ENCODE measurements around the gene AKR1C3.
"Not testable (repeated sequence)": the region's sequence is repeated elsewhere in the genome, so short reads cannot be mapped to it uniquely, and the experiment has no call there.

AKR1C3 gene

DNA sequence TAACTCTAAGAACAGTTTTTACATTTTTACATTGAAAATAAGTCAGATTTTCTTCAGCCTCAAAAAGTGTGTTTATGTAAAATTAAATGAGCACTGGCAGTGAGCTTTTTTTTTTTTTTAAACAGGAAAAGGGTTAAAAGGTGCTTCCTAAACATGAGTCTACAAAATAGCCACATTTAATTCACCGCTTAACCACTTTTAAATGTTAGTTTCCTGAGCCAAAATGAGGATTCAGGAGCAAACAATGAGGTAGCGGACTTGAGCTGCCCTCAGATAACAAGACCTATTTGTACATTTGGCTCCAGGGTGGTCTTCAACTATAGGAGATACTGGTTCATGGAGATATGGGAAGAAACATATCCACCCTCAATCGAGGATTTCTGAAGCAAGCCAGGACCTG lies 22.8 kb downstream of the AKR1C3 start:
- no peak for TF ChIP-seq CTCF (IDR thresholded peaks at IDR 0.05; ENCODE audit: control extremely low read depth, extremely low read depth, low read depth, missing control alignments)
- POLR2A ChIA-PET, result no interaction called here
- CTCF ChIA-PET, result no interaction called here
- no peak for DNase-seq (ENCODE audit: extremely low spot score)

GRCh38 chr10:5119997-5120396 lies 25.8 kb downstream of the AKR1C3 start:
- CTCF ChIA-PET; POLR2A ChIA-PET; DNase-seq (ENCODE audit: extremely low spot score): not testable (repeated sequence)

- no peak for DNase-seq (ENCODE audit: extremely low spot score)
- POLR2A ChIA-PET, result no interaction called here
- TF ChIP-seq CTCF (IDR thresholded peaks at IDR 0.05; ENCODE audit: control extremely low read depth, extremely low read depth, low read depth, missing control alignments), result no peak
- CTCF ChIA-PET, result no interaction called here
Observed at GRCh38 chr10:5123886-5124285, 29.7 kb downstream of the AKR1C3 start.

DNA sequence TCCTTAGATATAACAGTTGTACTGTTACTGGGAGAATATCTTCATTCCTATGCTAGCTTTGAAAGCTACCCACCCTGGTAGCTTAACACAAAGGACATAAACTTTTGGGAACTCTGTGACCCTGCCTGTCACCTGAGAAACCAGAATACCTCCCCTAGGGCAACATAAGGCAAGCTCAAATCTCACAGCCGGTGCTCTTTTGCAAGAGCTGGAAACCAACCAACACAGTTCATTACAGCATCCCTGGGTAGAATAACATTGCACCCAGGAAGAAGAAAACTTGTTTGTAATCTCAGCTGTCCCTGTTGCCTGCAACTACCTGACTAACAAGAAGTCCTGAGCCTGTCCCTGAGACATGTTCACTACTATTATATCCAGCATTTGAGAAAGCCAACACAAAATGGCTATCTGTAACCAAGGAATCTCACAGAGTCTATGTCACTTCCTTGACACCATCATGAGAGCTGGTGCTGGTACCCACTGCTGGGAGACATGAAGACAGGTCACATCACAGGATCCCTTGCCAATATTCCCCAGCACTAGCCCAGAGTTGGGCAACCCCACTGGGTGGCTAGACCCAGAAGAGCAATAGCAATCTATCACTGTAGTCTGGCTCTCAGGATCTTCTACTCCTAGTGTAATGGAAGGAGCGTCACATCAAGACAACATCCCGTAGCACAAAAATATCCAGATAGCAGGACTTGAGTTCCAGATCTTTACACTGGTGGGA lies 31.3 kb downstream of the AKR1C3 start:
- DNase-seq (ENCODE audit: extremely low spot score), result no peak
- ChIA-PET CTCF (no interaction called here), POLR2A (no interaction called here)
- no peak for TF ChIP-seq CTCF (IDR thresholded peaks at IDR 0.05; ENCODE audit: control extremely low read depth, extremely low read depth, low read depth, missing control alignments)

GRCh38 chr10:5135581-5135980 lies 41.4 kb downstream of the AKR1C3 start:
- TF ChIP-seq CTCF (IDR thresholded peaks at IDR 0.05; ENCODE audit: control extremely low read depth, extremely low read depth, low read depth, missing control alignments), result no peak
- CTCF ChIA-PET, result no interaction called here
- no peak for DNase-seq (ENCODE audit: extremely low spot score)
- POLR2A ChIA-PET, result no interaction called here

DNA sequence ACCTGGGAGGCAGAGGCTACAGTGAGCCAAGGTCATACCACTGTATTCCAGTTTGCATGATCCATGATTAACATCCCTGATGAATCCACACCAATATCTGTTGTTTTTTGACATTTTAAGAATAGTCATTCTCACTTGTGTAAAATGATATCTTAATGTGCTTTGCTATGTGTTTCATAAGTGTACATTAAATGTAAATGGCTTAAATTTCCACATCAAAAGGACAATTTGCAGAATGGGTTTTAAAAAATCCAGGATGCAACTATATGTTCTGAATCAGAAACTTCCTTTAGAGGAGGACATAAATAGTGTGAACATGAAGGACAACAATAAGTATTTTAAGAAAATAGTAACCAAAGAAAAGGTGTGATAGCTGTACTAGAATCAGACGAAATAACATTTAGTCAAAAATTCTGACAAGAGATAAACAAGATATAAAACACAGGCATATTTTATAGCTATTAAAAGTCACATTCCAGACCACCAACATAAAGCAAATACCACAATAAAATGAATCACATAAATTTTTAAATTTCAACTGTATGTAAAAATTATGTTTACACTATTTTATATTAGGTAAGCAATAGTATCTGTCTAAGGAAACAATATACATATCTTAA lies 42.4 kb downstream of the AKR1C3 start:
- POLR2A ChIA-PET, result no interaction called here

DNA sequence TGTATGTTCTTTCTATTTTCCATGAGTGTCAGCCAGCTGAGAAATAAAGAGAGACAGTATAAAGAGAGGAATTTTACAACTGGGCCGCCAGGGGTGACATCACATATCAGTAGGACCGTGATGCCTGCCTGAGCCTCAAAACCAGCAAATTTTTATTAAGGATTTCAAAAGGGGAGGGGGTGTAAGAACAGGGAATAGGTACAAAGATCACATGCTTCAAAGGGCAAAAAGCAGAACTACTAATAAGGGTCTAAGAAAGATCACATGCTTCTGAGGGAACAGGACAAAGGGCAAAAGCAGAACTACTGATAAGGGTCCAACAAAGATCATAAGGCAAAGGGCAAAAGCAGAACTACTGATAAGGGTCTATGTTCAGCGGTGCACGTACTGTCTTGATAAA lies 43.5 kb downstream of the AKR1C3 start:
- CTCF ChIA-PET, result interaction anchor here (1.4 kb wide), 1 partner anchor 15 kb away, joined by 4 read pairs; no protein-coding TSS in a partner anchor
- POLR2A ChIA-PET; DNase-seq (ENCODE audit: extremely low spot score): not testable (repeated sequence)

More for the DNA sequence above, 42.4 kb downstream of the AKR1C3 start:
- CTCF ChIA-PET, result interaction anchor here (1.4 kb wide), 1 partner anchor 16 kb away, joined by 4 read pairs; no protein-coding TSS in a partner anchor
- DNase-seq (ENCODE audit: extremely low spot score), result no peak
- no peak for TF ChIP-seq CTCF (IDR thresholded peaks at IDR 0.05; ENCODE audit: control extremely low read depth, extremely low read depth, low read depth, missing control alignments)
